ENCODE measurements around the gene SLC35F3. TPM values are rescaled to one million over a fixed set of nuclear protein-coding genes. Genes with fewer than 3 reads are reported as not detected.

Gene SLC35F3
- total RNA-seq, 1 donor from 2014 or later = 2.4 TPM

GRCh38 chr1:233909195-233909594 is 4.7 kb downstream of the SLC35F3 start:
- DNase-seq (ENCODE audit: low spot score in 2 of 2) (no peak), FAIRE-seq (no peak)

- DNase-seq (ENCODE audit: low spot score in 2 of 2) (no peak), FAIRE-seq (no peak)
Observed at GRCh38 chr1:233912447-233912846, 8.0 kb downstream of the SLC35F3 start.

GRCh38 chr1:233912909-233913308 is 8.4 kb downstream of the SLC35F3 start:
- no peak for FAIRE-seq
- DNase-seq (ENCODE audit: low spot score in 2 of 2) = no peak

GRCh38 chr1:233916706-233917105 is 12.2 kb downstream of the SLC35F3 start:
- FAIRE-seq (no peak), DNase-seq (ENCODE audit: low spot score in 2 of 2) (no peak)

GRCh38 chr1:233919786-233920185 is 15.3 kb downstream of the SLC35F3 start:
- DNase-seq (ENCODE audit: low spot score in 2 of 2) = no peak

GRCh38 chr1:233928123-233928522 is 23.6 kb downstream of the SLC35F3 start:
- no peak for FAIRE-seq
- DNase-seq (ENCODE audit: low spot score in 2 of 2) = no peak

More at GRCh38 chr1:233919786-233920185, 15.3 kb downstream of the SLC35F3 start:
- no peak for FAIRE-seq

- no peak for DNase-seq (ENCODE audit: low spot score in 2 of 2)
- no peak for FAIRE-seq
Observed at GRCh38 chr1:233933339-233933738, 28.9 kb downstream of the SLC35F3 start.

GRCh38 chr1:233935297-233935868 is 30.9 kb downstream of the SLC35F3 start:
- DNase-seq (ENCODE audit: low spot score in 2 of 2) (no peak), FAIRE-seq (no peak)

- FAIRE-seq (no peak), DNase-seq (ENCODE audit: low spot score in 2 of 2) (no peak)
Observed at GRCh38 chr1:233936422-233936821, 31.9 kb downstream of the SLC35F3 start.

GRCh38 chr1:233936842-233937241 is 32.4 kb downstream of the SLC35F3 start:
- FAIRE-seq = no peak
- no peak for DNase-seq (ENCODE audit: low spot score in 2 of 2)

- FAIRE-seq (no peak), DNase-seq (ENCODE audit: low spot score in 2 of 2) (no peak)
Observed at GRCh38 chr1:233938476-233938875, 34.0 kb downstream of the SLC35F3 start.

GRCh38 chr1:233939451-233939850 is 35.0 kb downstream of the SLC35F3 start:
- no peak for DNase-seq (ENCODE audit: low spot score in 2 of 2)
- FAIRE-seq = no peak

GRCh38 chr1:233940908-233941307 is 36.4 kb downstream of the SLC35F3 start:
- DNase-seq (ENCODE audit: low spot score in 2 of 2) (no peak), FAIRE-seq (no peak)

- DNase-seq (ENCODE audit: low spot score in 2 of 2) (no peak), FAIRE-seq (no peak)
Observed at GRCh38 chr1:233944601-233945000, 40.1 kb downstream of the SLC35F3 start.

GRCh38 chr1:233945573-233945972 is 41.1 kb downstream of the SLC35F3 start:
- DNase-seq (ENCODE audit: low spot score in 2 of 2) (no peak), FAIRE-seq (no peak)

- FAIRE-seq = no peak
Observed at GRCh38 chr1:233945979-233946378, 41.5 kb downstream of the SLC35F3 start.

GRCh38 chr1:233946724-233947123 is 42.2 kb downstream of the SLC35F3 start:
- FAIRE-seq = no peak
- DNase-seq (ENCODE audit: low spot score in 2 of 2) = no peak

More at GRCh38 chr1:233945979-233946378, 41.5 kb downstream of the SLC35F3 start:
- no peak for DNase-seq (ENCODE audit: low spot score in 2 of 2)

GRCh38 chr1:233951804-233952203 is 47.3 kb downstream of the SLC35F3 start:
- FAIRE-seq = no peak
- DNase-seq (ENCODE audit: low spot score in 2 of 2) = no peak

- FAIRE-seq (no peak), DNase-seq (ENCODE audit: low spot score in 2 of 2) (no peak)
Observed at GRCh38 chr1:233957691-233958090, 53.2 kb downstream of the SLC35F3 start.

- no peak for FAIRE-seq
- DNase-seq (ENCODE audit: low spot score in 2 of 2) = no peak
Observed at GRCh38 chr1:233959102-233959501, 54.6 kb downstream of the SLC35F3 start.

- FAIRE-seq = no peak
Observed at GRCh38 chr1:233959971-233960370, 55.5 kb downstream of the SLC35F3 start.

GRCh38 chr1:233960386-233960785 is 55.9 kb downstream of the SLC35F3 start:
- FAIRE-seq = no peak
- no peak for DNase-seq (ENCODE audit: low spot score in 2 of 2)

More at GRCh38 chr1:233959971-233960370, 55.5 kb downstream of the SLC35F3 start:
- DNase-seq (ENCODE audit: low spot score in 2 of 2) = no peak

GRCh38 chr1:233962878-233963277 is 58.4 kb downstream of the SLC35F3 start:
- FAIRE-seq (no peak), DNase-seq (ENCODE audit: low spot score in 2 of 2) (no peak)

Measured in frontal cortex (tissue), 4 donors.